Vagina (tissue), 2 donors: ENCODE measurements around the gene SLC13A5. TPM values are rescaled to one million over a fixed set of nuclear protein-coding genes. Genes with fewer than 3 reads are reported as not detected.

Experiments
- DNase-seq, 2 donors: peaks; one replicate each; pipeline ENCODE4 v3.0.0-alpha.2; 2017; ENCODE audit errors: extremely low spot score in 2 of 2
- H3K27ac ChIP-seq: fragments of 200-600 bp; sonication (generic); one replicate; pipeline ENCODE4 v1.5.1; 2019
- H3K27me3 ChIP-seq: fragments of 200-600 bp; sonication (generic); one replicate; pipeline ENCODE4 v1.5.1; 2019
- H3K36me3 ChIP-seq, 2 donors: fragments of 200-600 bp; sonication (generic); one replicate each; pipeline ENCODE4 v1.5.1; 2017 to 2019
- H3K4me1 ChIP-seq: fragments of 200-600 bp; sonication (generic); one replicate; pipeline ENCODE4 v1.5.1; 2019
- H3K4me3 ChIP-seq, 2 donors: fragments of 200-600 bp; sonication (generic); 1 replicate in 1 of 2; 2 replicates in 1 of 2; pipeline ENCODE4 v1.5.1; 2016 to 2019
- H3K9me3 ChIP-seq: fragments of 200-600 bp; sonication (generic); one replicate; pipeline ENCODE4 v1.5.1; 2019
- CTCF ChIP-seq, 3 experiments: fragments of 450-650 bp in 2 of 3; fragments of 200-600 bp in 1 of 3; sonication (generic) in 1 of 3; IDR thresholded peaks; one replicate each; pipeline ENCODE4 v1.5.1; 2017 to 2019; ENCODE audit warnings: antibody characterized with exemption in 3 of 3, mild to moderate bottlenecking in 2 of 3, moderate library complexity in 2 of 3
- POLR2A ChIP-seq, 2 donors: fragments of 450-650 bp; IDR thresholded peaks; one replicate each; pipeline ENCODE4 v1.6.1; 2017; ENCODE audit warnings: antibody characterized with exemption in 2 of 2, mild to moderate bottlenecking in 2 of 2, moderate library complexity in 2 of 2
- POLR2AphosphoS5 ChIP-seq, 2 donors: sonication (generic); formaldehyde crosslinking; IDR thresholded peaks; one replicate each; pipeline ENCODE4 v1.9.0; 2017; ENCODE audit warnings: antibody characterized with exemption in 2 of 2, mild to moderate bottlenecking in 2 of 2, low read depth in 1 of 2; ENCODE audit not compliant: insufficient read depth in 1 of 2
- intact Hi-C: fragments of 100-400 bp; cut with DNase I; formaldehyde crosslinking; loops from one replicate; pipeline ENCODE4 v1.15.1; 2023
- microRNA-seq: library from miRNA; unstranded; fragments of <30 nt; microRNA quantifications from one replicate; pipeline ENCODE4, GENCODE V29; 2017; ENCODE audit warnings: borderline number of aligned reads, borderline replicate concordance
- small RNA-seq: library from RNA; depleted of rRNA; stranded (forward); fragments of <200 nt; gene quantifications from one replicate; pipeline ENCODE3, GENCODE V24; 2016
- total RNA-seq: library from RNA; depleted of rRNA; stranded (reverse); fragments of >200 nt; gene quantifications from one replicate; pipeline ENCODE4 v1.2.3, GENCODE V29; 2016

The SLC13A5 gene
- total RNA-seq, 1 donor from 2014 or later, result 1.7 TPM

GRCh38 chr17:6636105-6636504 is 77.1 kb downstream of the SLC13A5 start:
- H3K27ac ChIP-seq, result no peak overlapping the region
- no peaks in the 10 kb centered on the region for H3K9me3 ChIP-seq
- H3K4me3 ChIP-seq, result no peak overlapping the region
- no peaks in the 10 kb centered on the region for H3K27me3 ChIP-seq
- no peak for DNase-seq
- peaks cover 0 to 20% of the 10 kb centered on the region in 2 donors for H3K36me3 ChIP-seq
- H3K4me1 ChIP-seq, result peaks cover 31% of the 10 kb centered on the region
- intact Hi-C loops, result no loop called here
- TF ChIP-seq POLR2A (IDR thresholded peaks at IDR 0.05), result no peak
- TF ChIP-seq CTCF (IDR thresholded peaks at IDR 0.05), result no peak
- no peak for TF ChIP-seq POLR2AphosphoS5 (IDR thresholded peaks at IDR 0.05; ENCODE audit: insufficient read depth in 1 of 2, low read depth in 1 of 2)

Small RNA genes lying within 50 kb of the gene (microRNA-seq; reads per million reads assigned to microRNA genes)
- gene MIR4520-1 (not detected), gene MIR4520-2 (not detected)

Small RNA genes lying within 50 kb of the gene (small RNA-seq; reads per million reads assigned to genes)
- gene AC004706.2 (not detected), gene MIR4520-1 (0.43 reads per million)

Other genes with a start within 250 kb of the SLC13A5 start
- gene PITPNM3, start 156.8 kb downstream of the SLC13A5 start, total RNA-seq, result 8.6 TPM
- gene KIAA0753, start 72.7 kb downstream of the SLC13A5 start, total RNA-seq, result 14.5 TPM
- 164 TPM for gene TXNDC17, start 72.3 kb downstream of the SLC13A5 start, total RNA-seq
- gene MED31, start 61.8 kb downstream of the SLC13A5 start, total RNA-seq, result 13.3 TPM
- 3.2 TPM for gene C17orf100, start 61.6 kb downstream of the SLC13A5 start, total RNA-seq
- gene XAF1, start 42.7 kb upstream of the SLC13A5 start, total RNA-seq, result 43.0 TPM
- gene FBXO39, start 62.8 kb upstream of the SLC13A5 start, total RNA-seq, result not detected
- gene TEKT1, start 118.4 kb upstream of the SLC13A5 start, total RNA-seq, result not detected